ENCODE data around the gene GRM4. TPM values are rescaled to one million over a fixed set of nuclear protein-coding genes. Genes with fewer than 3 reads are reported as not detected.
"Not testable (repeated sequence)": the region's sequence is repeated elsewhere in the genome, so short reads cannot be mapped to it uniquely, and the experiment has no call there.

The GRM4 gene
- total RNA-seq, 1 experiment from 2014 or later = not detected

DNA sequence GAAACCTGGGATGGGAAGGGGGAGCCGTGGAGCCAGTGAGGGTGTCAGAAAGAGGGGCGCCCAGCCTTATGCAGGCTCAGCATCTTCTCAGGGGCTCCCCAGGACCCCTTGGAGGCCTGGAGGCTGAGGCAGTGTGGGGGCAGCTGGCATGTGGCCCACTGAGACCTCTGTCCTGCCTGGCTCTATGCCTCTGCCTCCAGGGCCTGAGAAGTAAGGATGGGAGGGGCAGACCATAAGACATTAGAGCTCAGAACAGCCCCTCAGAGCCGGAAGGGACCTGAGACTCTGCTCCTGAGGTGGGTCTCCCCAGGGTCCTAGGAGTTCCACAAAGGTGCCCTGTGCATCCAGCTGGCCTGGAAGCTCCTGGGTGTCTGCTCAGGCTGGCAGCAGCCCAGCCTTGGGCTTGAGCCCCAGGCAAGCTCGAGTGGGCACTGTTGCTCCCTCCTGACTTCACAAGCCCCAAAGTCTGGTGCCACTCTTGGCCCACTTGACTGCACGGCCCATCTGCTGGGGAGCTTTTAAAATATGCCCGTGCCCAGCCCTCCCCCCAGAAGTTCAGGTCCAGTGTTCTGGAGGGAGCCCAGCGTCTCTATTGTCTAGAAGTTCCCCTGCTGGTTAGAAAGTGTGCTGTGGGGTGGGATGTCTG is 126.8 kb downstream of the GRM4 start:
- Histone ChIP-seq H3K27me3 (ENCODE audit: insufficient read depth, low read depth) (peaks cover 85% of the 10 kb centered on the region), H2AFZ (no peak overlapping the region), H3K9me2 (ENCODE audit: insufficient read depth) (no peaks in the 10 kb centered on the region), H3K4me2 (no peak overlapping the region), H3K79me2 (ENCODE audit: low read depth) (no peaks in the 10 kb centered on the region), H3K4me1 (replicated peaks; ENCODE audit: insufficient read depth) (no peaks in the 10 kb centered on the region), H4K20me1 (ENCODE audit: insufficient read depth) (no peaks in the 10 kb centered on the region), H3K27ac (no peak overlapping the region), H3F3A (ENCODE audit: insufficient read depth, low read depth) (no peaks in the 10 kb centered on the region), H3K9me3 (ENCODE audit: insufficient read depth, low read depth) (no peaks in the 10 kb centered on the region), H3K36me3 (ENCODE audit: low read depth) (no peaks in the 10 kb centered on the region), H3K4me3 (no peak overlapping the region)
- ChIA-PET CTCF (no interaction called here), POLR2A (ENCODE audit: unreplicated experiment) (no interaction called here)
- intact Hi-C loops (cut with micrococcal nuclease; ENCODE audit: unreplicated experiment) = no loop called here
- no peak for TF ChIP-seq EZH2 (IDR thresholded peaks at IDR 0.05; ENCODE audit: low read depth)
- TF ChIP-seq, protein P1, sequence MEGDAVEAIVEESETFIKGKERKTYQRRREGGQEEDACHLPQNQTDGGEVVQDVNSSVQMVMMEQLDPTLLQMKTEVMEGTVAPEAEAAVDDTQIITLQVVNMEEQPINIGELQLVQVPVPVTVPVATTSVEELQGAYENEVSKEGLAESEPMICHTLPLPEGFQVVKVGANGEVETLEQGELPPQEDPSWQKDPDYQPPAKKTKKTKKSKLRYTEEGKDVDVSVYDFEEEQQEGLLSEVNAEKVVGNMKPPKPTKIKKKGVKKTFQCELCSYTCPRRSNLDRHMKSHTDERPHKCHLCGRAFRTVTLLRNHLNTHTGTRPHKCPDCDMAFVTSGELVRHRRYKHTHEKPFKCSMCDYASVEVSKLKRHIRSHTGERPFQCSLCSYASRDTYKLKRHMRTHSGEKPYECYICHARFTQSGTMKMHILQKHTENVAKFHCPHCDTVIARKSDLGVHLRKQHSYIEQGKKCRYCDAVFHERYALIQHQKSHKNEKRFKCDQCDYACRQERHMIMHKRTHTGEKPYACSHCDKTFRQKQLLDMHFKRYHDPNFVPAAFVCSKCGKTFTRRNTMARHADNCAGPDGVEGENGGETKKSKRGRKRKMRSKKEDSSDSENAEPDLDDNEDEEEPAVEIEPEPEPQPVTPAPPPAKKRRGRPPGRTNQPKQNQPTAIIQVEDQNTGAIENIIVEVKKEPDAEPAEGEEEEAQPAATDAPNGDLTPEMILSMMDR (conservative IDR thresholded peaks at IDR 0.05) = no peak
- BruUV-seq (replicated peaks) = no TSS peak
- no peak for DNase-seq

DNA sequence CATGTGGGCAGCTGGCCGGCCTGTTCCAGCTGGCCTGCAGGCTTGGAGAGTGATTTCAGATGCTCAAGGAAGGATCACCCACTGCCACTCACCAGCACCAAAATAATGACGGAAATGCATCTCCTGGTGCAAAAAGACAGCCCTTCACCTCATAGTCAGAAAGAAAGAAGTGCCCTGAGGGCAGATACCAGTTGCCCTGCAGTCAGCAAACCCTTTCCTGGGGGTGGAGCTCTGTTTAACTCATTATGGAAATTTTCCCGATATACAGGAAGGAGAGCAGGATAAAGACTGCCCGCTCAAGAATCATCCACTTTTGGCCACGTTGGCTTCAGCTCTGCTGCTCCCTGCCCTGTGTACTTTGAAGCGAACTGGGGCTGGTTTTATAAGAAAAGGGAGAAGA is 127.9 kb downstream of the GRM4 start:
- peaks cover 83% of the 10 kb centered on the region for H3K27me3 ChIP-seq (ENCODE audit: insufficient read depth, low read depth)
- H4K20me1 ChIP-seq (ENCODE audit: insufficient read depth) = no peaks in the 10 kb centered on the region
- TF ChIP-seq EZH2 (IDR thresholded peaks at IDR 0.05; ENCODE audit: low read depth) = no peak
- TF ChIP-seq, protein P1 (conservative IDR thresholded peaks at IDR 0.05) = no peak
- no peaks in the 10 kb centered on the region for H3K79me2 ChIP-seq (ENCODE audit: low read depth)
- ChIA-PET CTCF (no interaction called here), POLR2A (ENCODE audit: unreplicated experiment) (no interaction called here)
- H3K4me3 ChIP-seq = no peak overlapping the region
- no peaks in the 10 kb centered on the region for H3F3A ChIP-seq (ENCODE audit: insufficient read depth, low read depth)
- no peaks in the 10 kb centered on the region for H3K36me3 ChIP-seq (ENCODE audit: low read depth)
- no peak overlapping the region for H3K4me2 ChIP-seq
- H3K9me3 ChIP-seq (ENCODE audit: insufficient read depth, low read depth) = no peaks in the 10 kb centered on the region
- H3K4me1 ChIP-seq (replicated peaks; ENCODE audit: insufficient read depth) = no peaks in the 10 kb centered on the region
- no peak overlapping the region for H3K27ac ChIP-seq
- no peak overlapping the region for H2AFZ ChIP-seq
- H3K9me2 ChIP-seq (ENCODE audit: insufficient read depth) = no peaks in the 10 kb centered on the region
- intact Hi-C loops (cut with micrococcal nuclease; ENCODE audit: unreplicated experiment) = no loop called here
- BruUV-seq (replicated peaks) = no TSS peak
- no peak for DNase-seq

DNA sequence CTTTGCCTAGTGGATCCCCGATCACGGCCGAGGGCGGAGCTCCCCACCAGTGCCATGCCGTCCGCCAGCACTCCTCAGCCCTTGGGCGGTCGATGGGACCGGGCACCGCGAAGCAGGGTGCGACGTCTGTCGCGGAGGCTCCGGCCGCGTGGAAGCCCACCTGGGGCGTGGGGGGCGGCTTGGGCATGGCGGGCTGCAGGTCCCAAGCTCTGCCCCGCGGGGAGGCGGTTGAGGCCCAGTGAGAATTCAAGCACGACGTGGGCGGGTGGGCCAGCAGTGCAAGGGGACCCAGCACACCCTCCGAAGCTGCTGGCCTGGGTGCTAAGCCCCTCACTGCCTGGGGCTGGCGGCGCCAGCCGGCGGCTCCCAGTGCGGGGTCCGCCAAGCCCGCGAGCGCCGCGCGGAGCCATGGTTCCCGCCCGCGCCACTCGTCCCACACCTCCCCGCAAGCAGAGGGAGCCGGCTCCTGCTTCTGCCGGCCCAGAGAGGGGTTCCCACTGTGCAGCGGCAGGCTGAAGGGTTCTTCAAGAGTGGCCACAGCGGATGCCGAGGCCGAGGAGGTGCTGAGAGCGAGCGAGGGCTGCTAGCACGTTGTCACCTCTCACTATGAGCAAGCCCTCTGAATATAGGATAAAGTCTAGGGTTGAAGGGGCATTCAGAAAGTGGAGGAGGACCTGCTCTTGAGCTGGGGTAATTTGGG is 128.6 kb downstream of the GRM4 start:
- Histone ChIP-seq H3K36me3 (ENCODE audit: low read depth) (no peaks in the 10 kb centered on the region), H4K20me1 (ENCODE audit: insufficient read depth) (no peaks in the 10 kb centered on the region), H3K9me3 (ENCODE audit: insufficient read depth, low read depth) (no peaks in the 10 kb centered on the region), H3K4me2 (no peak overlapping the region), H3F3A (ENCODE audit: insufficient read depth, low read depth) (no peaks in the 10 kb centered on the region), H3K27me3 (ENCODE audit: insufficient read depth, low read depth) (peaks cover 83% of the 10 kb centered on the region), H3K4me3 (no peak overlapping the region), H3K27ac (no peak overlapping the region), H2AFZ (no peak overlapping the region), H3K9me2 (ENCODE audit: insufficient read depth) (no peaks in the 10 kb centered on the region), H3K79me2 (ENCODE audit: low read depth) (no peaks in the 10 kb centered on the region), H3K4me1 (replicated peaks; ENCODE audit: insufficient read depth) (no peaks in the 10 kb centered on the region)
- TF ChIP-seq, protein P1 (conservative IDR thresholded peaks at IDR 0.05) = no peak
- no peak for TF ChIP-seq EZH2 (IDR thresholded peaks at IDR 0.05; ENCODE audit: low read depth)
- BruUV-seq (replicated peaks) = no TSS peak
- intact Hi-C loops (cut with micrococcal nuclease; ENCODE audit: unreplicated experiment) = no loop called here
- POLR2A ChIA-PET (ENCODE audit: unreplicated experiment) = no interaction called here
- DNase-seq = no peak
- CTCF ChIA-PET = no interaction called here

DNA sequence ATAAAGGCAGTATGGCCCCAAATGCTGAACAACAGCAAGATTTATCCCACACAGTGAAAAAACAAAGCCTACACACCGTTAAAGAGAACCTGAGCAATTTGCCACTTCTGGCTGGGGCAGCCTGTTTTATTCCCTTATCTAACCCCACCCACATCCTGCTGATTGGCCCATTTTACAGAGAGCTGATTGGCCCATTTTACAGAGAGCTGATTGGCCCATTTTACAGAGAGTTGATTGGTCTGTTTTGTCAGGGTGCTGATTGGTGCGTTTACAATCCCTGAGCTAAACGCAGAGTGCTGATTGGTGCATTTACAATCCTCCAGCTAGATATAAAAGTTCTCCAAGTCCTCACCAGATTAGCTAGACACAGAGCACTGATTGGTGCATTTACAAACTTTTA is 129.3 kb downstream of the GRM4 start:
- H3K27ac ChIP-seq; H3K4me2 ChIP-seq; H3K9me3 ChIP-seq (ENCODE audit: insufficient read depth, low read depth); H3K4me1 ChIP-seq (replicated peaks; ENCODE audit: insufficient read depth); BruUV-seq (replicated peaks); intact Hi-C loops (cut with micrococcal nuclease; ENCODE audit: unreplicated experiment); H3K79me2 ChIP-seq (ENCODE audit: low read depth); DNase-seq; H3F3A ChIP-seq (ENCODE audit: insufficient read depth, low read depth); H4K20me1 ChIP-seq (ENCODE audit: insufficient read depth); H3K36me3 ChIP-seq (ENCODE audit: low read depth); CTCF ChIA-PET; H2AFZ ChIP-seq; H3K4me3 ChIP-seq; POLR2A ChIA-PET (ENCODE audit: unreplicated experiment); H3K9me2 ChIP-seq (ENCODE audit: insufficient read depth): not testable (repeated sequence)
- peaks cover 82% of the 10 kb centered on the region for H3K27me3 ChIP-seq (ENCODE audit: insufficient read depth, low read depth)

Measured in PC-9 (cell line).